Muscle of leg (tissue), 11 donors: ENCODE data around the gene PRDM16. TPM values are rescaled to one million over a fixed set of nuclear protein-coding genes. Genes with fewer than 3 reads are reported as not detected.

ENCODE experiments used
- DNase-seq: peaks from one replicate; pipeline ENCODE4 v3.0.0; 2013
- H3K27ac ChIP-seq: one replicate; pipeline ENCODE4 v1.5.1; 2013; ENCODE audit warnings: mild to moderate bottlenecking, low read length, control low read depth
- H3K27me3 ChIP-seq: one replicate; pipeline ENCODE4 v1.6.1; 2013; ENCODE audit warnings: low read length; ENCODE audit not compliant: control insufficient read depth, insufficient read depth
- H3K36me3 ChIP-seq: one replicate; pipeline ENCODE4 v1.6.1; 2013; ENCODE audit warnings: low read length; ENCODE audit not compliant: control insufficient read depth, insufficient read depth
- H3K4me1 ChIP-seq: one replicate; pipeline ENCODE4 v1.6.1; 2013; ENCODE audit warnings: low read length; ENCODE audit not compliant: control insufficient read depth, insufficient read depth
- H3K4me3 ChIP-seq: one replicate; pipeline ENCODE4 v1.5.1; 2013; ENCODE audit warnings: low read length, control low read depth
- H3K9me3 ChIP-seq: replicated peaks from 2 replicates; pipeline ENCODE4 v1.6.1; 2013; ENCODE audit warnings: low read depth, low read length; ENCODE audit not compliant: control insufficient read depth
- WGBS: methylation state at CpG from one replicate; pipeline ENCODE4 v1.1.5; 2013; ENCODE audit warnings: missing lambda C conversion rate; ENCODE audit not compliant: insufficient coverage; 5-methylcytosine and 5-hydroxymethylcytosine counted together
- polyA plus RNA-seq, 8 donors: library from polyadenylated mRNA; unstranded; fragments of 120-200 nt; gene quantifications; one replicate each; pipeline versions ENCODE4 v1.2.1 to v1.2.3, GENCODE V29; 2013; ENCODE audit warnings: inconsistent platforms in 1 of 8, low replicate concordance in 1 of 8; ENCODE audit not compliant: insufficient read length in 8 of 8, insufficient read depth in 1 of 8
- total RNA-seq: library from RNA; stranded (reverse); fragments of 120-200 nt; gene quantifications from one replicate; pipeline ENCODE4 v1.2.4, GENCODE V29; 2013

Gene PRDM16
- total and polyA plus RNA-seq, 9 donors: 0.43 to 1.9 (median 0.95) TPM

- DNase-seq: no peak
- H3K4me3 ChIP-seq: no peak overlapping the region
- 85% methylated on average over 25 of the region's 34 CpGs for WGBS
- H3K36me3 ChIP-seq: no peaks in the 10 kb centered on the region
- no peak overlapping the region for H3K27ac ChIP-seq
- H3K9me3 ChIP-seq: no peaks in the 10 kb centered on the region
- peaks cover 49% of the 10 kb centered on the region for H3K4me1 ChIP-seq
- no peaks in the 10 kb centered on the region for H3K27me3 ChIP-seq
These were observed 399.5 kb downstream of the PRDM16 start for GRCh38 chr1:3468236-3469103.

- Histone ChIP-seq H3K9me3 (no peaks in the 10 kb centered on the region), H3K36me3 (no peaks in the 10 kb centered on the region), H3K27ac (no peak overlapping the region), H3K27me3 (no peaks in the 10 kb centered on the region), H3K4me1 (peaks cover 41% of the 10 kb centered on the region), H3K4me3 (no peak overlapping the region)
- DNase-seq: no peak
- 90% methylated on average over 23 of the region's 31 CpGs for WGBS
These were observed 400.3 kb downstream of the PRDM16 start for GRCh38 chr1:3469104-3469848.

- Histone ChIP-seq H3K4me1 (peaks cover 37% of the 10 kb centered on the region), H3K36me3 (no peaks in the 10 kb centered on the region), H3K9me3 (no peaks in the 10 kb centered on the region), H3K4me3 (no peak overlapping the region), H3K27me3 (no peaks in the 10 kb centered on the region), H3K27ac (no peak overlapping the region)
- no peak for DNase-seq
- WGBS: 89% methylated on average over 16 of the region's 17 CpGs
These were observed 401.0 kb downstream of the PRDM16 start for GRCh38 chr1:3469849-3470649.

- WGBS: 88% methylated on average over 19 of the region's 22 CpGs
- no peaks in the 10 kb centered on the region for H3K9me3 ChIP-seq
- H3K4me3 ChIP-seq: no peak overlapping the region
- H3K36me3 ChIP-seq: no peaks in the 10 kb centered on the region
- DNase-seq: no peak
- H3K27me3 ChIP-seq: no peaks in the 10 kb centered on the region
- H3K27ac ChIP-seq: no peak overlapping the region
- H3K4me1 ChIP-seq: peaks cover 31% of the 10 kb centered on the region
These were observed 401.8 kb downstream of the PRDM16 start for GRCh38 chr1:3470650-3471355.

GRCh38 chr1:3471356-3472087, 402.5 kb downstream of the PRDM16 start:
- Histone ChIP-seq H3K4me1 (peaks cover 24% of the 10 kb centered on the region), H3K27ac (no peak overlapping the region), H3K27me3 (no peaks in the 10 kb centered on the region), H3K36me3 (no peaks in the 10 kb centered on the region), H3K4me3 (no peak overlapping the region), H3K9me3 (no peaks in the 10 kb centered on the region)
- peak; percentile 45 for DNase-seq
- 24% methylated on average over 24 of the region's 25 CpGs for WGBS

GRCh38 chr1:3472088-3472850, 403.3 kb downstream of the PRDM16 start:
- WGBS: 64% methylated on average over 16 of the region's 25 CpGs
- no peak overlapping the region for H3K27ac ChIP-seq
- H3K4me3 ChIP-seq: no peak overlapping the region
- peaks cover 19% of the 10 kb centered on the region for H3K4me1 ChIP-seq
- H3K27me3 ChIP-seq: no peaks in the 10 kb centered on the region
- DNase-seq: no peak
- no peaks in the 10 kb centered on the region for H3K36me3 ChIP-seq
- H3K9me3 ChIP-seq: no peaks in the 10 kb centered on the region

GRCh38 chr1:3472906-3473305, 403.9 kb downstream of the PRDM16 start:
- no peaks in the 10 kb centered on the region for H3K9me3 ChIP-seq
- no peak overlapping the region for H3K4me3 ChIP-seq
- WGBS: 84% methylated on average over 13 of the region's 17 CpGs
- H3K36me3 ChIP-seq: no peaks in the 10 kb centered on the region
- H3K4me1 ChIP-seq: peaks cover 13% of the 10 kb centered on the region
- H3K27ac ChIP-seq: no peak overlapping the region
- no peak for DNase-seq
- H3K27me3 ChIP-seq: no peaks in the 10 kb centered on the region

- DNase-seq: no peak
- H3K9me3 ChIP-seq: no peaks in the 10 kb centered on the region
- H3K4me1 ChIP-seq: peaks cover 11% of the 10 kb centered on the region
- no peak overlapping the region for H3K27ac ChIP-seq
- no peak overlapping the region for H3K4me3 ChIP-seq
- H3K36me3 ChIP-seq: no peaks in the 10 kb centered on the region
- 60% methylated on average over 20 of the region's 20 CpGs for WGBS
- H3K27me3 ChIP-seq: no peaks in the 10 kb centered on the region
These were observed 404.4 kb downstream of the PRDM16 start for GRCh38 chr1:3473381-3473844.
